Measurements from ENCODE around the gene TMEM269. TPM values are rescaled to one million over a fixed set of nuclear protein-coding genes. Genes with fewer than 3 reads are reported as not detected.
"Not testable (repeated sequence)": the region's sequence is repeated elsewhere in the genome, so short reads cannot be mapped to it uniquely, and the experiment has no call there.

TMEM269 gene
- polyA plus RNA-seq, 1 donor from 2014 or later: not detected

GRCh38 chr1:42742617-42743316 is 42.0 kb upstream of the TMEM269 start:
- Mint-ChIP-seq H3K4me3 (no peak overlapping the region), H3K36me3 (no peaks in the 10 kb centered on the region)

DNA sequence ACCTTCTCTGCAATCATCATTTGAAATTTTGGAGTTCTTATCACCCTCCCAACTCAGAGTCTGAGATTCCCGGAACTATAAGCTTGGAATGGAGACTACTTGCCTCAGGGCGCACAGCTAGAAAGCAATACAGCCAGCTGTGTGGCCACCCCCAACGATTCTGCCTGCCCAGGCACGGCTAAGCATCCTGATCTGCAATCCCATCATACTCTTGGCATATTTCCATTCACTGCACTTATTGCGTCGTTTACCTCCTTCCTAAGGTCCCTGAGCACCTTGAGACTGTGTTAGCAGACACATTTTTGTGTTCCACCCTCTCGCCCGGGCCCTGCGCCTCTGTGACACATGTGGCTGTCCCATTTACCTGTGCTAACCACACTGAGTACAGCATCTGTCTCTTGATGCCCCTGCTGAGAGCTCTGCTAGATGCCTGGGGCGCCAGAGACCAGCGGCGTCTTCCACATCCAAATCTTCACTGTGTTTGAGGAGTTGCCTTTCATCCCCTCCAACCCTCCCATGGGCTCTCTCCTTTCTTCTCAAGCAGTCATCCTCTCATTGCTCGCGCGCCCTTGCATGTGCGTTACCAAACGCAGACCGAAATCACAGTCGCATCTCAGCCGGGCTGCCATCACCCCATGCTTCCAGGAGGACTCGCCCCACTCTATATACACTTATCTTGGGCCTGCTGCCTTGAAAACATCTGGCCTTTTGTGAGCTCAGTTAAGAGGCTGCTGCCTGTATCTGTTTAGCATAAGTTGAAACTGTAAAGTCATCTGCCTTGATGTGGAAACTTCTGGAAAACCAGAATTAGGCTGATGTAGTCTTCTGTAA is 41.3 kb upstream of the TMEM269 start:
- H3K27ac Mint-ChIP-seq: peak overlapping the region in 1 of 3 donors; percentile 32
- no peak overlapping the region for H3K4me3 Mint-ChIP-seq
- H3K36me3 Mint-ChIP-seq: no peaks in the 10 kb centered on the region
- H3K4me1 Mint-ChIP-seq: no peaks in the 10 kb centered on the region
- H3K9me3 Mint-ChIP-seq: no peaks in the 10 kb centered on the region
- no peaks in the 10 kb centered on the region for H3K27me3 Mint-ChIP-seq

More at GRCh38 chr1:42742617-42743316, 42.0 kb upstream of the TMEM269 start:
- Mint-ChIP-seq H3K27me3 (no peaks in the 10 kb centered on the region), H3K9me3 (no peaks in the 10 kb centered on the region), H3K27ac (peak overlapping the region in 1 of 3 donors; percentile 57), H3K4me1 (no peaks in the 10 kb centered on the region)

- Mint-ChIP-seq H3K27me3 (no peaks in the 10 kb centered on the region), H3K4me1 (peaks cover 0 to 2% (median 0%) of the 10 kb centered on the region in 3 donors), H3K36me3 (no peaks in the 10 kb centered on the region), H3K4me3 (no peak overlapping the region), H3K9me3 (no peaks in the 10 kb centered on the region), H3K27ac (no peak overlapping the region)
Measured at GRCh38 chr1:42744148-42744413, 40.7 kb upstream of the TMEM269 start.

DNA sequence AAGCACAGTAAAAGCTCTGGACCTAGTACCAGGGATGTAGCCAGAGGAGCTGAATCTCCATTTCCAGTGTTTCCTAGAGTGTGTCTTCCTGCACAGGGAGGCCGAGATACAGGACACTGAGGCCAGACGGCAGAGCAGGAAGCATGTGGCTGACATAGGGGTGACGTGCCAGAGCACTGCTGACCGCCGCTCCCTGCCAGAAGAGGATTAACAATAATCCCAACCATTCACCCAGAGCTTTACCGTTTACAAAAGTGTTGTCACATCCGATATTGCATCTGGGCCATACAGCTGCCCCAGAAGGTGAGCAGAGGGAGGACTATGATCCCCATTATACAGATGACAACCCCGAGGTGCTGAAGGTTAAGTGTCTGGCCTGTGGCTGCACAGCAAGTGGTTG is 38.9 kb upstream of the TMEM269 start:
- H3K4me3 Mint-ChIP-seq: no peak overlapping the region
- peaks cover 8% of the 10 kb centered on the region for H3K36me3 Mint-ChIP-seq
- no peaks in the 10 kb centered on the region for H3K9me3 Mint-ChIP-seq
- H3K4me1 Mint-ChIP-seq: peaks cover 0 to 2% (median 0%) of the 10 kb centered on the region in 3 donors
- peak overlapping the region in 1 of 3 donors; percentile 35 for H3K27ac Mint-ChIP-seq
- no peaks in the 10 kb centered on the region for H3K27me3 Mint-ChIP-seq

GRCh38 chr1:42746436-42747105 is 38.2 kb upstream of the TMEM269 start:
- Mint-ChIP-seq H3K4me1 (peaks cover 0 to 2% (median 0%) of the 10 kb centered on the region in 3 donors), H3K9me3 (peaks cover 0 to 1% (median 0%) of the 10 kb centered on the region in 3 donors), H3K27ac (peak overlapping the region in 1 of 3 donors; percentile 35), H3K4me3 (no peak overlapping the region), H3K36me3 (peaks cover 9% of the 10 kb centered on the region), H3K27me3 (no peaks in the 10 kb centered on the region)

DNA sequence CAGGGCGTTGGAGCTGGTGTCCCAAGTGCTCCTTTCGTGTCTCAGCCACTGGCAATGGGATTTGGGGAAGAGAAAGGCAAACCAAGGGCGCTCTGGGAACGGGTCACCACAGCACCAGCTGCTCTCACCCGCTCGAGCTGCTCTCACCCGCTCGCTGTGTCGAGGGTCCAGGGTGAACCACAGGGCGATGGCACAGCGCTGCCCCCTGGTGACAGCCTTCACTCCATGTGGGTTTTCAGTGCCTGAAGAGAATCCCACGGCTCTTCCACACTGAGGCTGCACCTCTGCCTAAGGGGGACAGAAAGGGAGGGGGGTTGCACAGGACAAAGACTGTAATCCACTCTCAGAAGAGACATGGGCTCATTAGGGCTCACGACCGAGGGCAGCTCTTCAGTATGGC is 37.7 kb upstream of the TMEM269 start:
- Mint-ChIP-seq H3K27ac (no peak overlapping the region), H3K4me1 (peaks cover 0 to 2% (median 0%) of the 10 kb centered on the region in 3 donors), H3K36me3 (peaks cover 15% of the 10 kb centered on the region), H3K27me3 (no peaks in the 10 kb centered on the region), H3K4me3 (no peak overlapping the region), H3K9me3 (peaks cover 0 to 5% (median 0%) of the 10 kb centered on the region in 3 donors)

DNA sequence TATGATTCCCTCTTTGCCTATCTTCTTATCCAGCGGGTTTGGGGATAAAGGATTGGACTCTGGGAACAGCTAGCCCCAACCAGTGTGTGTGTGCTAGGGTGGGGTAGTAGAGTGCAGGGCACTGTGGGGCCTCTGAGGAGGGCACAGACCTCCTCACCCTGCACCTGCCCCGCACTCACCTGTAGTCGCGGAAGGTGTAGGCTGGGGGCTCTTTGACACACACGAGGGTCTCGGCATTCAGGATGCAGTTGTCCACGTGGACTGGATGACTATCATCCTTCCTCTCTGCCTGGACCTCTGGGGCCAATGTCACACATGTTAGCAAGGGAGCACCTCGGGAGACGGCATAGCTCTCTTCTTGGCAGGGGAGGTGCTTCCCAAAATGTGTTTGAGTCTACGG is 36.8 kb upstream of the TMEM269 start:
- peaks cover 0 to 5% (median 0%) of the 10 kb centered on the region in 3 donors for H3K9me3 Mint-ChIP-seq
- peaks cover 0 to 2% (median 0%) of the 10 kb centered on the region in 3 donors for H3K4me1 Mint-ChIP-seq
- H3K27ac Mint-ChIP-seq: peak overlapping the region in 1 of 3 donors; percentile 81
- H3K4me3 Mint-ChIP-seq: no peak overlapping the region
- peaks cover 20% of the 10 kb centered on the region for H3K36me3 Mint-ChIP-seq
- H3K27me3 Mint-ChIP-seq: no peaks in the 10 kb centered on the region

GRCh38 chr1:42748461-42749410 is 36.1 kb upstream of the TMEM269 start:
- Mint-ChIP-seq H3K9me3 (peaks cover 0 to 5% (median 0%) of the 10 kb centered on the region in 3 donors), H3K27ac (peak overlapping the region in 1 of 3 donors; percentile 81), H3K4me3 (no peak overlapping the region), H3K4me1 (peaks cover 0 to 2% (median 0%) of the 10 kb centered on the region in 3 donors), H3K27me3 (no peaks in the 10 kb centered on the region), H3K36me3 (peaks cover 23% of the 10 kb centered on the region)

DNA sequence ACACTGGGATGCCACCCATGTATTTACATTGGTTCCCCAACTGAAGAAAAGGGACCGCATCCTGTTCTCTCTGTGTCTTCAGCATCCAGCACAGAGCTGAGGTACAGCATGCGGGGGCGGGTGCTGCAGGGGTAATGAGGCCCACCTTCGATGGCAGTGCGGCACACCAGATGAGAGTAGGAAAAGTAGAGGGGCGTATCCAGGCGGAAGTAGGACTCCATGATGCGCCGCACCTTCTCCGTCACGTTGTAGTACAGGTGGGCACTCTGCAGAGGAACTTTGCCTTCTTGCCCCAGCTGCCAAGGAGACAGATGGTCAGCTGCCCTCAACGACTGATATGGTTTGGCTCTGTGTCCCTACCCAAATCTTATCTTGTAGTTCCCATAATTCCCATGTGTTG is 34.8 kb upstream of the TMEM269 start:
- Mint-ChIP-seq H3K9me3 (peaks cover 0 to 5% (median 0%) of the 10 kb centered on the region in 3 donors), H3K36me3 (peaks cover 23% of the 10 kb centered on the region), H3K27me3 (no peaks in the 10 kb centered on the region), H3K27ac (no peak overlapping the region), H3K4me1 (peaks cover 0 to 2% (median 0%) of the 10 kb centered on the region in 3 donors), H3K4me3 (no peak overlapping the region)

- H3K4me1 Mint-ChIP-seq, H3K9me3 Mint-ChIP-seq, H3K4me3 Mint-ChIP-seq, H3K27me3 Mint-ChIP-seq, H3K27ac Mint-ChIP-seq: not testable (repeated sequence)
- peaks cover 25% of the 10 kb centered on the region for H3K36me3 Mint-ChIP-seq
Measured at GRCh38 chr1:42751511-42752070, 33.2 kb upstream of the TMEM269 start.

GRCh38 chr1:42752284-42752683 is 32.5 kb upstream of the TMEM269 start:
- Mint-ChIP-seq H3K4me1 (peaks cover 2 to 7% (median 5%) of the 10 kb centered on the region in 3 donors), H3K27ac (peak overlapping the region in 1 of 3 donors; percentile 36), H3K9me3 (peaks cover 0 to 5% (median 0%) of the 10 kb centered on the region in 3 donors), H3K36me3 (peaks cover 28% of the 10 kb centered on the region), H3K4me3 (no peak overlapping the region), H3K27me3 (no peaks in the 10 kb centered on the region)

GRCh38 chr1:42753070-42753469 is 31.7 kb upstream of the TMEM269 start:
- Mint-ChIP-seq H3K9me3 (peaks cover 0 to 5% (median 0%) of the 10 kb centered on the region in 3 donors), H3K27ac (no peak overlapping the region), H3K4me3 (no peak overlapping the region), H3K27me3 (no peaks in the 10 kb centered on the region), H3K36me3 (peaks cover 28% of the 10 kb centered on the region), H3K4me1 (peaks cover 2 to 7% (median 5%) of the 10 kb centered on the region in 3 donors)

- H3K4me3 Mint-ChIP-seq: peak overlapping the region in 1 of 4 donors; percentile 33
- peaks cover 7 to 14% (median 8%) of the 10 kb centered on the region in 3 donors for H3K4me1 Mint-ChIP-seq
- H3K36me3 Mint-ChIP-seq: peaks cover 13% of the 10 kb centered on the region
- peak overlapping the region in 1 of 3 donors; percentile 55 for H3K27ac Mint-ChIP-seq
- H3K27me3 Mint-ChIP-seq: no peaks in the 10 kb centered on the region
- H3K9me3 Mint-ChIP-seq: no peaks in the 10 kb centered on the region
Measured at GRCh38 chr1:42756956-42757891, 27.6 kb upstream of the TMEM269 start.
